SK-N-SH (cell line): Measurements from ENCODE around the gene SLC22A23. TPM values are rescaled to one million over a fixed set of nuclear protein-coding genes. Genes with fewer than 3 reads are reported as not detected.

Experiments
- CTCF ChIA-PET: fragments of 300-600, 350-600 bp; formaldehyde crosslinking; extraction: SDS; loops from one replicate; lab custom pipeline; 2021; lab: Yijun Ruan, JAX
- POLR2A ChIA-PET: fragments of 350-600 bp; sonication (Branson Sonifier 250); formaldehyde crosslinking; extraction: SDS; loops from one replicate; lab custom pipeline; 2020; ENCODE audit warnings: antibody characterized with exemption, inconsistent platforms; lab: Yijun Ruan, JAX
- DNase-seq: peaks from one replicate; pipeline ENCODE4 v3.0.0; 2012
- H2AFZ ChIP-seq: fragments of 200-600 bp; sonication (generic); 2 replicates; pipeline ENCODE4 v1.8.1; 2016; ENCODE audit warnings: antibody characterized with exemption, mild to moderate bottlenecking, low read depth
- H3F3A ChIP-seq: fragments of 200-600 bp; sonication (generic); replicated peaks from 2 replicates; pipeline ENCODE3; 2016; ENCODE audit warnings: antibody characterized with exemption, mild to moderate bottlenecking; ENCODE audit not compliant: insufficient read depth
- H3K27ac ChIP-seq, 2 experiments: fragments of 200-500 bp in 1 of 2; fragments of 200-600 bp in 1 of 2; sonication (Bioruptor generic) in 1 of 2; sonication (generic), shearing (Covaris generic) in 1 of 2; 2 replicates each; pipeline versions ENCODE4 v1.5.1 to v1.6.1; 2014 to 2016; ENCODE audit warnings: low read depth in 2 of 2, inconsistent platforms in 1 of 2, low read length in 1 of 2, mild to moderate bottlenecking in 1 of 2, mixed read lengths in 1 of 2
- H3K27me3 ChIP-seq: fragments of 200-600 bp; sonication (generic), shearing (Covaris generic); 2 replicates; pipeline ENCODE4 v1.6.1; 2016; ENCODE audit warnings: mixed run types; ENCODE audit not compliant: insufficient read depth
- H3K36me3 ChIP-seq, 2 experiments: fragments of 200-500 bp in 1 of 2; fragments of 200-600 bp in 1 of 2; sonication (Bioruptor generic) in 1 of 2; sonication (generic) in 1 of 2; replicated peaks in 1 of 2; 2 replicates each; pipeline versions ENCODE3 to v1.5.1; 2014 to 2016; ENCODE audit warnings: low read length in 1 of 2, mild to moderate bottlenecking in 1 of 2; ENCODE audit not compliant: insufficient read depth in 2 of 2, control insufficient read depth in 1 of 2
- H3K4me1 ChIP-seq, 2 experiments: fragments of 200-500 bp in 1 of 2; fragments of 200-600 bp in 1 of 2; sonication (Bioruptor generic) in 1 of 2; sonication (generic), shearing (Covaris generic) in 1 of 2; 2 replicates each; pipeline versions ENCODE4 v1.5.1 to v1.6.1; 2014 to 2016; ENCODE audit warnings: low read depth in 1 of 2, low read length in 1 of 2, mixed run types in 1 of 2; ENCODE audit not compliant: insufficient read depth in 2 of 2, control insufficient read depth in 1 of 2
- H3K4me2 ChIP-seq: fragments of 200-600 bp; sonication (generic), shearing (Covaris generic); 2 replicates; pipeline ENCODE4 v1.6.1; 2017; ENCODE audit warnings: mixed run types
- H3K4me3 ChIP-seq, 2 experiments: fragments of 200-500 bp in 1 of 2; fragments of 200-600 bp in 1 of 2; sonication (Bioruptor generic) in 1 of 2; sonication (generic), shearing (Covaris generic) in 1 of 2; 2 replicates each; pipeline versions ENCODE4 v1.5.1 to v1.8.1; 2014 to 2016; ENCODE audit warnings: low read depth in 2 of 2, inconsistent platforms in 1 of 2, low read length in 1 of 2, mild to moderate bottlenecking in 1 of 2, mixed read lengths in 1 of 2, moderate library complexity in 1 of 2
- H3K79me2 ChIP-seq: fragments of 200-600 bp; sonication (generic); 2 replicates; pipeline ENCODE4 v1.8.1; 2017; ENCODE audit warnings: mild to moderate bottlenecking; ENCODE audit not compliant: insufficient read depth
- H3K9ac ChIP-seq: fragments of 200-600 bp; sonication (generic); 2 replicates; pipeline ENCODE4 v1.6.1; 2017; ENCODE audit warnings: mixed run types
- H3K9me2 ChIP-seq: fragments of 200-600 bp; sonication (generic); 2 replicates; pipeline ENCODE4 v1.6.1; 2017; ENCODE audit warnings: mixed run types
- H3K9me3 ChIP-seq: fragments of 200-600 bp; sonication (generic); 2 replicates; pipeline ENCODE4 v1.6.1; 2017; ENCODE audit warnings: mixed run types, mild to moderate bottlenecking, moderate library complexity
- H4K20me1 ChIP-seq: fragments of 200-600 bp; sonication (generic); 2 replicates; pipeline ENCODE4 v1.6.1; 2017; ENCODE audit warnings: mild to moderate bottlenecking, mixed run types; ENCODE audit not compliant: insufficient read depth
- CHD2 ChIP-seq: fragments of 150-350 bp; IDR thresholded peaks from 2 replicates; pipeline ENCODE4 v1.6.1; 2018; ENCODE audit warnings: low read length; ENCODE audit not compliant: partially characterized antibody
- CTCF ChIP-seq: fragments of 200-600 bp; sonication (generic); IDR thresholded peaks from 2 replicates; pipeline ENCODE4 v1.6.1; 2017; ENCODE audit warnings: antibody characterized with exemption, mild to moderate bottlenecking, moderate library complexity
- EP300 ChIP-seq, 2 experiments: IDR thresholded peaks; 2 replicates each; pipeline versions ENCODE4 v1.4.0 to v1.6.1; 2012; ENCODE audit warnings: borderline replicate concordance in 1 of 2, low read depth in 1 of 2, low read length in 1 of 2
- FOXJ3 ChIP-seq: sonication (generic); formaldehyde crosslinking; IDR thresholded peaks from 2 replicates; pipeline ENCODE4 v1.5.1; 2020; ENCODE audit warnings: mild to moderate bottlenecking, missing genetic modification reagents
- IRF3 ChIP-seq: fragments of 150-350 bp; IDR thresholded peaks from 2 replicates; pipeline ENCODE4 v1.6.1; 2016; ENCODE audit warnings: mild to moderate bottlenecking, low read depth, low read length
- JUND ChIP-seq: IDR thresholded peaks from 2 replicates; pipeline ENCODE4 v1.4.0; 2012
- MAX ChIP-seq: IDR thresholded peaks from 2 replicates; pipeline ENCODE4 v1.4.0; 2012; ENCODE audit warnings: low read depth
- MEF2A ChIP-seq: IDR thresholded peaks from 2 replicates; pipeline ENCODE4 v1.4.0; 2012; ENCODE audit warnings: low read depth, borderline replicate concordance
- MXI1 ChIP-seq: IDR thresholded peaks from 2 replicates; pipeline ENCODE4 v1.6.1; 2012; ENCODE audit warnings: mild to moderate bottlenecking, low read depth, low read length, improper control_type of control experiment
- NFIC ChIP-seq: IDR thresholded peaks from 2 replicates; pipeline ENCODE4 v1.4.0; 2012; ENCODE audit warnings: borderline replicate concordance
- NRF1 ChIP-seq: IDR thresholded peaks from 2 replicates; pipeline ENCODE4 v1.6.1; 2012; ENCODE audit warnings: low read depth, mild to moderate bottlenecking, low read length
- RAD21 ChIP-seq: IDR thresholded peaks from 2 replicates; pipeline ENCODE4 v1.6.1; 2012; ENCODE audit warnings: mild to moderate bottlenecking, low read length
- REST ChIP-seq: IDR thresholded peaks from 2 replicates; pipeline ENCODE4 v1.6.1; 2012; ENCODE audit warnings: mild to moderate bottlenecking, low read depth, low read length, moderate library complexity
- RXRA ChIP-seq: IDR thresholded peaks from 2 replicates; pipeline ENCODE4 v1.4.0; 2012; ENCODE audit warnings: low read depth, mild to moderate bottlenecking, borderline replicate concordance
- TCF12 ChIP-seq: IDR thresholded peaks from 2 replicates; pipeline ENCODE4 v1.4.0; 2012
- TEAD4 ChIP-seq: IDR thresholded peaks from 2 replicates; pipeline ENCODE4 v1.4.0; 2012; ENCODE audit warnings: mild to moderate bottlenecking, borderline replicate concordance; ENCODE audit not compliant: insufficient read depth
- YY1 ChIP-seq: IDR thresholded peaks from 2 replicates; pipeline ENCODE4 v1.4.0; 2012; ENCODE audit warnings: low read depth, mild to moderate bottlenecking
- WGBS: methylation state at CpG from one replicate; pipeline ENCODE4 v1.1.6; 2017; ENCODE audit warnings: low lambda C conversion rate; 5-methylcytosine and 5-hydroxymethylcytosine counted together
- polyA plus RNA-seq, 3 experiments: library from polyadenylated mRNA; depleted of rRNA; stranded (reverse); fragments of >200 nt; gene quantifications; 2 replicates each; pipeline ENCODE4 v1.2.3, GENCODE V29; 2012

Gene SLC22A23
- polyA plus RNA-seq, 1 of the 3 experiments (the other 2 are of a cell fraction), result not detected

- H3K79me2 ChIP-seq, result no peaks in the 10 kb centered on the region
- no peaks in the 10 kb centered on the region for H4K20me1 ChIP-seq
- H3K4me3 ChIP-seq, result peak overlapping the region in 1 of 2 experiments; percentile 47; a peak in 2 of 4 replicates
- no peaks in the 10 kb centered on the region for H3K9me3 ChIP-seq
- H3K27ac ChIP-seq, result no peak overlapping the region
- H2AFZ ChIP-seq, result no peak overlapping the region
- H3F3A ChIP-seq, result peaks cover 3% of the 10 kb centered on the region
- DNase-seq, result peak; percentile 77
- no CpG with 5 or more reads among the region's 89 CpGs for WGBS
- no peaks in the 10 kb centered on the region; a peak in 1 of 4 replicates for H3K4me1 ChIP-seq
- TF ChIP-seq RXRA (no peak), JUND (no peak), NRF1 (no peak), NFIC (no peak), EP300 (IDR thresholded peaks at IDR 0.05; ENCODE audit: borderline replicate concordance in 1 of 2, low read depth in 1 of 2, low read length in 1 of 2) (no peak)
- no peaks in the 10 kb centered on the region for H3K9me2 ChIP-seq
- H3K4me2 ChIP-seq, result no peak overlapping the region; the same call in 1 of the 2 replicates
- no peak overlapping the region for H3K9ac ChIP-seq
- POLR2A ChIA-PET, result no interaction called here
- H3K36me3 ChIP-seq, result no peaks in the 10 kb centered on the region
- H3K27me3 ChIP-seq, result peaks cover 71% of the 10 kb centered on the region
- CTCF ChIA-PET, result interaction anchor here (1.0 to 2.2 kb wide), 2 partner anchors 10 to 33 kb away, joined by 3 to 8 read pairs; no protein-coding TSS in a partner anchor
Measured at GRCh38 chr6:3456395-3456897, 404 bp downstream of the SLC22A23 start.

- Histone ChIP-seq H3K4me3 (peak overlapping the region in 1 of 2 experiments; percentile 47; a peak in 2 of 4 replicates), H3K9me3 (no peaks in the 10 kb centered on the region), H4K20me1 (no peaks in the 10 kb centered on the region), H2AFZ (no peak overlapping the region), H3K36me3 (no peaks in the 10 kb centered on the region), H3K4me1 (no peaks in the 10 kb centered on the region; a peak in 1 of 4 replicates), H3K4me2 (peak overlapping the region; percentile 40; the same call in 1 of the 2 replicates), H3F3A (peaks cover 3% of the 10 kb centered on the region), H3K79me2 (no peaks in the 10 kb centered on the region), H3K9me2 (no peaks in the 10 kb centered on the region), H3K27ac (no peak overlapping the region), H3K9ac (no peak overlapping the region), H3K27me3 (peaks cover 74% of the 10 kb centered on the region)
- ChIA-PET CTCF (interaction anchor here (1.0 to 2.6 kb wide), 2 partner anchors 13 to 34 kb away, joined by 3 to 9 read pairs; no protein-coding TSS in a partner anchor), POLR2A (no interaction called here)
- TF ChIP-seq NFIC, result no peak
- no peak for TF ChIP-seq TEAD4
- no peak for TF ChIP-seq REST
- TF ChIP-seq FOXJ3 (CRISPR knock-in tag), result no peak
- no peak for TF ChIP-seq MXI1
- no peak for TF ChIP-seq RAD21
- no peak for TF ChIP-seq YY1
- no peak for TF ChIP-seq MEF2A
- no peak for TF ChIP-seq MAX
- TF ChIP-seq IRF3, result no peak
- no peak for TF ChIP-seq CTCF
- TF ChIP-seq TCF12, result no peak
- no peak for TF ChIP-seq JUND
- TF ChIP-seq CHD2, result no peak
- TF ChIP-seq RXRA, result no peak
- peak; percentile 53 for DNase-seq
- 1% methylated on average over 20 of the region's 58 CpGs for WGBS
Measured at GRCh38 chr6:3455569-3456394, 1.1 kb downstream of the SLC22A23 start.
